HG02943 (cell line): Measurements from ENCODE around the gene FUT8.

Source experiments
- ATAC-seq: cut with Tn5 transposase; IDR thresholded peaks from one replicate; pipeline ENCODE4 v1.9.1; 2021; ENCODE audit warnings: mild to moderate bottlenecking, low read depth, moderate library complexity; ENCODE audit not compliant: unreplicated experiment

The FUT8 gene

DNA sequence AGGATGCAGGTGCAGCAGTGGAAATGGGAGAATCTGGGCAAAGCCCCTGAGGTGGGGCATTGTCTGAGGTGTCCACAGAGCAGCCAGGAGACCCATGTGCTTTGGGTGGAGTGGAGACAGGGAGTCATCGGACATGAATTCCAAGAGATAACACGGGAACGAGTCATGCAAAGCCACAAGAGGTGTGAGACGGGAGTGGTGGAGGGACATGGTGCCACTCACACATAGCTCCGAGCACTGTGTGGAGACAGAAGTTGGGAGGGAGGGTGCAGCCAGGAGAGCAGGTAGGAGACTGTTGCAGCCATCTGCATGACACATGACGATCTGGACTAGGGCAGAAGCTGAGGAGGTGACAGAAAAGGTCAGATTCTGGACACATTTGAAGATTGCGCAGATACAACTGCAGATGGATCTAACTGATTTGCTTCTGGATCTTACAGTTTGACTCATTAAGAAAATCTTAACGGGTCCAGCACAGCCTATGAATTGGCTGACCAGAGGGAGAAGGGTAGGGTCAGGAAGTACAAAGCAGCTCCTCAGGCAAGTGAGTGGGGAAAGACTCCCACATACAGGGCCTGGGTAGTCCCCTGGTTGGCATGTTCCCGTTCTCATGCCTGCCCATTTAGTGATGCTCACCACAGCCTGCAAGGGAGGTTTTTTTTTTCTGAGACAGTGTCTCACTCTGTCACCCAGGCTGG is 379.8 kb downstream of the FUT8 start:
- no peak for ATAC-seq
